HUES64 (cell line): ENCODE data around the gene LYRM4.

Experiments used
- H3K27ac ChIP-seq: 2 replicates; pipeline ENCODE4 v1.7.0; 2013; ENCODE audit warnings: low read depth, low read length, inconsistent platforms
- H3K27me3 ChIP-seq: 2 replicates; pipeline ENCODE4 v1.6.1; 2013; ENCODE audit warnings: mild to moderate bottlenecking, low read length; ENCODE audit not compliant: insufficient read depth
- H3K36me3 ChIP-seq: 2 replicates; pipeline ENCODE4 v1.6.1; 2013; ENCODE audit warnings: mild to moderate bottlenecking, low read length; ENCODE audit not compliant: insufficient read depth
- H3K4me1 ChIP-seq: 2 replicates; pipeline ENCODE4 v1.6.1; 2013; ENCODE audit warnings: mild to moderate bottlenecking, low read length, moderate library complexity; ENCODE audit not compliant: insufficient read depth
- H3K4me3 ChIP-seq: 2 replicates; pipeline ENCODE4 v1.5.1; 2013; ENCODE audit warnings: mild to moderate bottlenecking, low read length, moderate library complexity
- H3K9ac ChIP-seq: 2 replicates; pipeline ENCODE4 v1.6.1; 2013; ENCODE audit warnings: mild to moderate bottlenecking, low read depth, low read length
- H3K9me3 ChIP-seq: 2 replicates; pipeline ENCODE4 v1.6.1; 2013; ENCODE audit warnings: low read depth, low read length; ENCODE audit not compliant: insufficient read depth
- WGBS: fragments of 150-250, 120-280 bp; methylation state at CpG from one replicate; pipeline ENCODE4 v1.1.7; 2013; ENCODE audit warnings: missing lambda C conversion rate; 5-methylcytosine and 5-hydroxymethylcytosine counted together

LYRM4 gene

DNA sequence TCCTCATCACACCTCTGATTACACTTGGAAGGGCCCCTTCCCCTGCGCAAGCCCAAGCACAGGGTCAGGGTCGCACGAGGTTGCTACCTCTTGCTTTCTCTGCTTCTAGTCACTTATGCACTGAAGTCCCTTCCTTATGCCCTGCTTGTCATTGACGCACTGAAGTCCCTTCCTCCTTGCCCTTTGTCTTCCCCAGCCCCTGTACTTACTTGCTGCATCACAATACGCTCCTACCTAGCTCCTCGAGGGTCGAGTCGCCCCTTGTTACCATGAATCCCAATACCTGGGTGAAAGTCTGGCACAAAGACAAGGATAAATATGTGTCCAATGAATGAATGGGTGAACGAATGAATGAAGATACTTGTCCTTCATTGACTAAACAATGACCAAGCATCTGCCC, 75.9 kb downstream of the LYRM4 start:
- Histone ChIP-seq H3K4me3 (no peak overlapping the region), H3K4me1 (no peaks in the 10 kb centered on the region), H3K9ac (no peak overlapping the region), H3K27me3 (no peaks in the 10 kb centered on the region), H3K36me3 (no peaks in the 10 kb centered on the region), H3K27ac (no peak overlapping the region), H3K9me3 (no peaks in the 10 kb centered on the region)
- WGBS: 88% methylated on average over 9 of the region's 9 CpGs

DNA sequence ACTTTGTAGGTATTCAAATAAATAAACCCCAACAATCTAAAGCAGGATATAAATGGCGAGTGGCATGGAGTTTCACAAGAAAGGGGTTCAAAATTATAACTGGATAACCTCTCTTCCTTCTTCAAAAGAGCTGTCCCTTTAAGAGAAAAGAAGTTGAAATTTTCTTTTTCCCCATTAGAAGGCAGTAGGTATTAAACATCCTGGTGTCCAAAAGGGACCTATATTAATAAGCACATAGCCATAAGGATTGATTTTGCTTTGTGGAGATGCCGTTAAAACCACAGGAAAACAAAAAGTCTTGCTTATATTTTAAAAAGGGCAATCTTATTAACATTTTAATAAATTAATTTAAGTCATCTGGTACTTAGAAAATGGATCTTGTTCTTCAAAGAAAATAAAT, 76.5 kb downstream of the LYRM4 start:
- Histone ChIP-seq H3K27ac (no peak overlapping the region), H3K4me1 (no peaks in the 10 kb centered on the region), H3K36me3 (no peaks in the 10 kb centered on the region), H3K27me3 (no peaks in the 10 kb centered on the region), H3K9me3 (no peaks in the 10 kb centered on the region), H3K9ac (no peak overlapping the region), H3K4me3 (no peak overlapping the region)
- 100% methylated on average over 1 of the region's 2 CpGs for WGBS

DNA sequence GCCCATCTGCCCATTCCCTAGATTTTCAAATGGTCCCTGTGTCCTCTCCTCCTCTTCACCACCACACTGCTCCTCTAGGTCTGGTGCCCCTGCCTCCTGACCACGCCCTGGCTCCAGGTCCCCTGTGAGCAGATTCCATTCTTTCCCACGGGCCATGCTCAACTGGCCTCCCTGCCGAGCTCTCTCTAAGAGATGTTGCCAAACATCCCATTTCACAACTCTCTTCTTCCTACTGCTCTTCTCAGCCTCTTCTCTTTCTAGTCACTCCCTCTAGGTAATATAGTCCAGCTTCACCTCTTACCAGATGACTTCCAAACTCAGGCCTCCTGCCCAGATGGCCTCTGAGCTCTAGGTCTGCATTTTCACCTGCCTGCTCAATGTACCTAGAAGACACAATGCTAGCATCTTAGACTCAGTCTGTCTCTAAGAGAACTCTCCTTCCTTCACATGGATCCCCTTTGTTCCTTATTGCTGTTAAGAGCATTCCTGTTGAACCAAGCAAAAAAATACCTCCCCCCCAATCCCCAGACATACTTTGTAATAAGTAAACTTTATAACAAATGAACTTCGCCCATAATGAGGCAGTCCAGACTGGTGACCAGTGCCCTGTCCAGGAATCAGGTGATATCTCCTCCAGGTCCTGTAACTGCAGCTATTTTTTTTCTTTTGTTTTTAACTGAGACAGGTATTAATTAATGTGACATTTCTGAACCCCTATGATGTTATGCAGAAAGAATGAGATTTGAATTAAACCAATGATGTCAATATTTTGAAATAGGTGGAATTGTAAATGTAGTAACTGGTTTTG, 79.0 kb downstream of the LYRM4 start:
- no peak overlapping the region for H3K4me3 ChIP-seq
- no peaks in the 10 kb centered on the region for H3K27me3 ChIP-seq
- H3K9me3 ChIP-seq: no peaks in the 10 kb centered on the region
- 0 out of 2 replicates have a peak, but pooled peaks cover 4% of the 10 kb centered on the region for H3K4me1 ChIP-seq
- no peaks in the 10 kb centered on the region for H3K36me3 ChIP-seq
- 82% methylated on average over 4 of the region's 4 CpGs for WGBS
- no peak overlapping the region for H3K27ac ChIP-seq
- H3K9ac ChIP-seq: no peak overlapping the region

DNA sequence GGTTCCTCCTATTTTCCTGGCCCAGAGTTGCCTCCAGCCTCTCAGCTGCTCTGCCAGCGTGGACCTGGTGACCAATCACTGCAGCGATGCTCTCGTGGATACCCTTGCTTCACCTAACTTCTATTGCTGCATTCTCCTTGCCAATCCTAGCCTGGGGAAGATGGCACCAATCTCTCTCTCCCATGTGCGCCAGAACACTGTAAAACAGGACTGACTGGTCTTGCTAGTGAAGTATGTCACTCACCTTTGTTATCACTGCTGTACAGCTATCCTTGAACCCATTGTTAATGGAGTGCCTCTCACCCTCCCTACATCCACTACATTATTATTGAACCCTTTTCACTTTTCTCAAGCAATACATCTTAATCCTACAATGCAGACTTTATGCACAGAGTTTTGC, 80.1 kb downstream of the LYRM4 start:
- Histone ChIP-seq H3K27ac (no peak overlapping the region), H3K27me3 (no peaks in the 10 kb centered on the region), H3K4me3 (no peak overlapping the region), H3K9ac (no peak overlapping the region), H3K4me1 (0 out of 2 replicates have a peak, but pooled peaks cover 4% of the 10 kb centered on the region), H3K36me3 (no peaks in the 10 kb centered on the region), H3K9me3 (no peaks in the 10 kb centered on the region)
- WGBS: 96% methylated on average over 4 of the region's 4 CpGs

DNA sequence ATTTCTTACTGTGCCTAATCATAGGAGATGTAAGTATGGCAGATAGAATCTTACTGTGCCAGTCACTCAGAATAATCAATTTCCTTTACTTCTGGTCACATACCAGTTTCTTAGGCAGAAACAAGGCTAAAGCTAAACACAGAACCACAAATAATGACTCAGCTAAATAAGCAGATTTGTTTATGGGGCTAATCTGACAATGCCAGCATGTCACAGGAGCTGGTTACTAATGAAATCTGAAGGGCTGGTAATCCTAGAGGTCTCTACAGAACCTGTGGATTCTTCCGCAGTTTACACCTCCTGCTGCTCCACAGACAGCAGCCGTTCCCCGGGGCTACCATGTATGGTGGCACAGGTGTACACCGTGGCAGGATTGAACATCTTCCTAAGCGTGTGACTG, 80.8 kb downstream of the LYRM4 start:
- H3K4me3 ChIP-seq: no peak overlapping the region
- H3K9ac ChIP-seq: no peak overlapping the region
- H3K27ac ChIP-seq: no peak overlapping the region
- H3K27me3 ChIP-seq: no peaks in the 10 kb centered on the region
- 93% methylated on average over 5 of the region's 5 CpGs for WGBS
- H3K36me3 ChIP-seq: no peaks in the 10 kb centered on the region
- no peaks in the 10 kb centered on the region for H3K9me3 ChIP-seq
- H3K4me1 ChIP-seq: peaks cover 6% of the 10 kb centered on the region

DNA sequence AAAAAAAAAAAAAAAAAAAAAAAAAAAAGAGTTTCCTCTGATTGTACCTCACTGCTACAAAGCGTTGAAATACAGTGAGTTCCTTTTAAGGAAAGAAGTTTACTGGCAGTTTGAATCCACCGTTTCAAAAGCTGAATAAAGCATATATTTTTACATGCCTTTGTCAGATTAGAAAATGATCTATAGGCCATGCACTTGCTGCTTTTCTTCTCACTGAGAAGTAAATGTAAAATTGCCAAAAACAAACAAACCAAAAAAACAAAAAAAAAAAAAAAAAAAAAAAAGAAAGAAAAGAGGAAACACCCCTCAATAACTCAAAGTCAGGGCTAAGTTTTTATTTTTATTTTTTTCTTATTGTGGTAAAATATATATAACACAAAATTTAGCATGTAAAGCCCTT, 81.9 kb downstream of the LYRM4 start:
- Histone ChIP-seq H3K27me3 (no peaks in the 10 kb centered on the region), H3K4me1 (peaks cover 17% of the 10 kb centered on the region), H3K9me3 (no peaks in the 10 kb centered on the region), H3K4me3 (no peak overlapping the region), H3K36me3 (no peaks in the 10 kb centered on the region), H3K27ac (no peak overlapping the region), H3K9ac (no peak overlapping the region)
- 95% methylated on average over 2 of the region's 2 CpGs for WGBS

DNA sequence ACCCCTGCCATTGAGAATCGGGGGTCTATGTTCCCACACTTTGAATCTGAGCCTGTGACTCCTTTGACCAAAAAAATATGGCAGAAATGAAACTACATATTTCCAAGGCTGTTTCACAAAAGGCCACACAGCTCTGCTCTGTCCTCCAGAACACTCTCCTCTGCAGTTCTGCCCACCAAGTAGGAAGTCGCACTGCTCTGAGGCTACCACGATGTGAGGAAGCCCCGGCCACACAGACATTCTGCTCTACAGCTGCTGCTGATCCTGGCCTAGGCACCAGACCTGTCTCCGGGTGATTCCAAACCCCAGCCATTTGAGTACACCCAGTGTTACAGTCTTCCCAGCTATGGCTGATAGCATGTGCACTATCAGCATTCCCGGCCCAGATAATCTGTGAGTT, 85.1 kb downstream of the LYRM4 start:
- 93% methylated on average over 6 of the region's 6 CpGs for WGBS
- H3K27ac ChIP-seq: no peak overlapping the region
- H3K4me3 ChIP-seq: no peak overlapping the region
- H3K9ac ChIP-seq: no peak overlapping the region
- H3K4me1 ChIP-seq: peaks cover 23% of the 10 kb centered on the region
- no peaks in the 10 kb centered on the region for H3K36me3 ChIP-seq
- H3K27me3 ChIP-seq: no peaks in the 10 kb centered on the region
- no peaks in the 10 kb centered on the region for H3K9me3 ChIP-seq

DNA sequence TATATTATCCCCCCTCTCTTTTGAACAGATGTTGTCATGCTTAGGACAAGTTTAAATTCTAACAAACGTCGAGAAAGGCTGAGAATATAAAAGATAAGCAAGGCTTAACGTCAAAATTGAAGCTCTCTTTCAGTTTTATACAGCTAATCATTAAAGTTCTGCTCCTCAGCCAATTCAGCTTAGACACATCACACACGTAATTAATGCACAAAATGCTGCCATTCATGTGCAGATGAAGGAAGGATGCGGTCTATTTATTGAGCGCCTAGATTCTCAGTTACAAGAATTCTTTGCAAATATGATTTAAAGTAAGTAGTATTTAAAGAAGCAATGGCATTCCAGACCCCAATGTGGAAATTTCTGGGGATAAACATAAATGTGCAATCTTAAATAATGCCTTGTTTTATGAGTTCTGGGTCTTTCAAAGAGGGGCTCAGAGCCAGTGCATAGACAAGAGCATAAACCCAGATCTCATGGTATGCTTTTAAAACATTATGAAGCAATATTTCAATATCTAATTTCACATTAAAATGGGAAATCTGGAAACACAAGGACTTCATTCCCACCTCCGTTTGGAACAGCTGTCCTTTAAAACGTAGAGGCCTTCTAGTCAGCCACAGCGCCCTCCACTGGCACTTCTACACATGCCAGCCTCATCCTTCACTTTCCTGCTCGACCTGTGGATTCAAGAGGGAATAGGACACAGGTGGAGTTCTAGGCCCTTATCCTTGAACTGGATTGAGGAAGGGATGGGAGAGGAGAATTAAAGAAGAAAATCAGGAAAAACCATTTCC, 85.8 kb downstream of the LYRM4 start:
- 57% methylated on average over 10 of the region's 10 CpGs for WGBS
- Histone ChIP-seq H3K9me3 (no peaks in the 10 kb centered on the region), H3K4me3 (no peak overlapping the region), H3K9ac (no peak overlapping the region), H3K4me1 (peaks cover 23% of the 10 kb centered on the region), H3K27ac (no peak overlapping the region), H3K27me3 (no peaks in the 10 kb centered on the region), H3K36me3 (no peaks in the 10 kb centered on the region)

DNA sequence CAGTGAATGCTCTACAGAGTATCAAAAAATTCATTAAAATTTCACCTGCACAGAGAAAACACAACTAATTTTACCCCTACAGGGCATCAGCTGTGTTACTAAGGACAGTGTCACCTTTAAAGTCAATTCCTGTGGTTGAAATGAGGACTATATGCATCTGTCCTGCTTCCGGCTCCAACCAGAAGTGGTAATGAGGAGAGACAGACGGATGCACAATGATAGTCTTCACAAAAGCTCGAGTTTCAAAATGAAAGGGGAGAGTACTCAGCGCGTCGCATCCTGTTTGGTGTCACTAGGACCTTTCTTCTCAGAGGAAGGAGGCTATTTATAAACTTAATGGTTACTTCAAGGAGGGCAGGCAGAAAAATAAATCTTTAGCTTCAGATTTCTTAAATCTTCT, 86.5 kb downstream of the LYRM4 start:
- H3K4me3 ChIP-seq: no peak overlapping the region
- H3K9me3 ChIP-seq: no peaks in the 10 kb centered on the region
- H3K27ac ChIP-seq: no peak overlapping the region
- H3K27me3 ChIP-seq: no peaks in the 10 kb centered on the region
- peaks cover 23% of the 10 kb centered on the region for H3K4me1 ChIP-seq
- 83% methylated on average over 6 of the region's 6 CpGs for WGBS
- no peak overlapping the region for H3K9ac ChIP-seq
- H3K36me3 ChIP-seq: no peaks in the 10 kb centered on the region

DNA sequence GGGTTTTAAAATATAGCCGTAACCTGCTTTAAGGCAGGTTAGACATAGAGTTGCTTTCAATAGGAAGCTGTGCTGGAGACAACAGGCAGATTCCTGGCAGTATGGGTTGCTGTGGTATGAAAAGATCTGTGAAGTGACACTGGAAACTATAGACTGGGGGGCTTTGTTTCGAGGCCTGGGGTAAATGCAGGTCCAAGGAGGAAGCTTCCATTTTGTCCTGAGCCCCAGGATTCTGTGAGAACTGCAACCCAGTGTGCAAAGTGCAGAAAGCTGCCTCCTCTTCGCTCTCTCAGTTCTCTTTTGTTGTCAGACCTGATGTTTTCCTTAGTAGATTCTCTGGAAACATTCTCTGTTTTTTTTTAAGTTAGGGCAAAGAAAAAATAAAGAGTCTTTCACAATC, 86.9 kb downstream of the LYRM4 start:
- Histone ChIP-seq H3K9ac (no peak overlapping the region), H3K9me3 (no peaks in the 10 kb centered on the region), H3K27ac (no peak overlapping the region), H3K4me3 (no peak overlapping the region), H3K27me3 (no peaks in the 10 kb centered on the region), H3K4me1 (peaks cover 23% of the 10 kb centered on the region), H3K36me3 (no peaks in the 10 kb centered on the region)
- 92% methylated on average over 3 of the region's 3 CpGs for WGBS

DNA sequence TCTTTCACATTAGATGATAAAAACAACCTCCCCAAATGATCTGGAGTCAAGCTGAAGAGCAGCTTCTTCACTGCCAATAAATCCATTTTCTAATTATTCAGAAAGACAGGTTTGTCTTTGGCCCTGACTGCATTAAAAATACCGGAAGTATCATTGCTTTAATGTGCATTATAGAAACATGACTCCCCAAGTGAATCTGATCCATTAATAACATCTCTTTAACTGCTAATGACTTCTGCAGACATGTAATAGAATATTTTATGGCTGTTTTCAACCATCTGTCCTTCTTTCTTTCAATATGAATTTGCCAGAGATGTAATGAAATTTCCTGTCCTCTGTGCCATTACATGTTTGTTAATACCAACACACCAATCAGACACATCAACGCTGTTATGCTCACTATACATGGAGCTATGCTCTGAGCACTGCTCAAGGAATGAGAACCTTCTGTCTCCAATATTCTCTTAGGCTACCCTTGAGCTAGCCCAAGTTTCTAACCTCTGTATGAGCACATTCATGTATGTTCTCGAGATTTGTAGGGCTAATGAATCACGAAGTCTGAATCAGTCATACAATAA, 87.8 kb downstream of the LYRM4 start:
- H3K9ac ChIP-seq: no peak overlapping the region
- WGBS: 95% methylated on average over 4 of the region's 4 CpGs
- H3K4me3 ChIP-seq: no peak overlapping the region
- H3K27me3 ChIP-seq: no peaks in the 10 kb centered on the region
- no peaks in the 10 kb centered on the region for H3K36me3 ChIP-seq
- H3K9me3 ChIP-seq: no peaks in the 10 kb centered on the region
- peaks cover 23% of the 10 kb centered on the region for H3K4me1 ChIP-seq
- H3K27ac ChIP-seq: no peak overlapping the region
